HepG2 (cell line): Measurements from ENCODE around the gene SMYD4. TPM values are rescaled to one million over a fixed set of nuclear protein-coding genes. Genes with fewer than 3 reads are reported as not detected.
A peak's percentile ranks its signal among the peaks of the same experiment; 100 is the strongest.

Experiments
- ATAC-seq: fragments of 200-7000 bp; cut with Tn5 transposase; 3 replicates; pipeline ENCODE4 v1.9.1; 2020; ENCODE audit warnings: mild to moderate bottlenecking, moderate library complexity
- BruUV-seq: library from RNA; stranded (reverse); fragments of 400-500 nt; replicated peaks from 2 replicates; lab custom pipeline; 2021; lab: Mats Ljungman, UMichigan
- CTCF ChIA-PET: fragments of 300-600 bp; formaldehyde crosslinking; extraction: SDS; loops from one replicate; lab custom pipeline; 2021; ENCODE audit warnings: low total read pairs, inconsistent platforms, low intra/inter-chr PET ratio; lab: Yijun Ruan, JAX
- POLR2A ChIA-PET: fragments of 350-600 bp; sonication (Branson Sonifier 250); formaldehyde crosslinking; loops from one replicate; lab custom pipeline; 2020; ENCODE audit warnings: antibody characterized with exemption, inconsistent platforms; lab: Yijun Ruan, JAX
- DNase-seq: peaks from one replicate; pipeline ENCODE4 v3.0.0-alpha.2; 2015; ENCODE audit warnings: low spot score
- FAIRE-seq: peaks from 3 replicates; lab custom pipeline; 2011; peaks lifted over from hg19 to GRCh38; lab: Jason Lieb, UNC
- H2AFZ ChIP-seq: one replicate; pipeline ENCODE4 v1.6.1; 2011; ENCODE audit warnings: low read length, inconsistent platforms
- H3K27ac ChIP-seq: fragments of 300-600 bp; 3 replicates; pipeline ENCODE4 v1.8.0; 2011; ENCODE audit warnings: mixed run types, mild to moderate bottlenecking, mixed read lengths, low read length, inconsistent platforms; ENCODE audit not compliant: insufficient read depth; ENCODE audit errors: extremely low read length
- H3K27me3 ChIP-seq, 2 experiments: fragments of 200-600 bp in 1 of 2; 2 replicates in 1 of 2; 3 replicates in 1 of 2; pipeline versions ENCODE4 v1.6.0 to v1.8.0; 2011; ENCODE audit warnings: low read length in 2 of 2, mild to moderate bottlenecking in 2 of 2, moderate library complexity in 2 of 2, inconsistent platforms in 1 of 2; ENCODE audit not compliant: insufficient read depth in 2 of 2, control insufficient read depth in 1 of 2
- H3K36me3 ChIP-seq, 2 experiments: fragments of 200-600 bp in 1 of 2; replicated peaks in 1 of 2; 2 replicates in 1 of 2; 3 replicates in 1 of 2; pipeline versions ENCODE4 v1.5.1 to v1.8.0; 2011; ENCODE audit warnings: low read length in 2 of 2, inconsistent platforms in 1 of 2; ENCODE audit not compliant: insufficient read depth in 2 of 2, control insufficient read depth in 1 of 2
- H3K4me1 ChIP-seq: 2 replicates; pipeline ENCODE4 v1.5.1; 2012; ENCODE audit warnings: low read length, inconsistent platforms; ENCODE audit not compliant: insufficient read depth
- H3K4me2 ChIP-seq: 2 replicates; pipeline ENCODE4 v1.6.0; 2011; ENCODE audit warnings: low read depth, low read length, inconsistent platforms
- H3K4me3 ChIP-seq, 3 experiments: fragments of 200-600 bp in 1 of 3; sonication (generic), shearing (Covaris generic) in 1 of 3; replicated peaks in 1 of 3; 2 replicates each; pipeline ENCODE4 v1.5.1; 2011 to 2016; ENCODE audit warnings: low read length in 3 of 3, inconsistent platforms in 2 of 3, low read depth in 2 of 3, mild to moderate bottlenecking in 2 of 3, control low read depth in 1 of 3, mixed read lengths in 1 of 3; ENCODE audit not compliant: insufficient read depth in 1 of 3
- H3K79me2 ChIP-seq: one replicate; pipeline ENCODE4 v1.6.1; 2011; ENCODE audit warnings: low read length, inconsistent platforms; ENCODE audit not compliant: insufficient read depth
- H3K9ac ChIP-seq: 2 replicates; pipeline ENCODE4 v1.6.0; 2011; ENCODE audit warnings: mild to moderate bottlenecking, low read depth, low read length, inconsistent platforms; ENCODE audit not compliant: insufficient read depth
- H3K9me3 ChIP-seq: 2 replicates; pipeline ENCODE4 v1.5.1; 2012; ENCODE audit warnings: mild to moderate bottlenecking, low read length
- H4K20me1 ChIP-seq: 2 replicates; pipeline ENCODE4 v1.6.0; 2011; ENCODE audit warnings: inconsistent platforms, mild to moderate bottlenecking, low read length, moderate library complexity; ENCODE audit not compliant: insufficient read depth
- AGO2 ChIP-seq: fragments of 200-400 bp; formaldehyde crosslinking; optimal IDR thresholded peaks from 2 replicates; pipeline ENCODE3; 2017; ENCODE audit warnings: mild to moderate bottlenecking, low read depth, low read length, moderate library complexity
- FIP1L1 ChIP-seq: fragments of 200-400 bp; formaldehyde crosslinking; IDR thresholded peaks from 2 replicates; pipeline ENCODE4 v1.6.1; 2018; ENCODE audit warnings: low read depth, mild to moderate bottlenecking, low read length, moderate library complexity, borderline replicate concordance; ENCODE audit not compliant: insufficient read depth
- HMGA1 ChIP-seq: sonication (generic); formaldehyde crosslinking; conservative IDR thresholded peaks from 2 replicates; pipeline ENCODE4 v1.4.0; 2020; ENCODE audit warnings: missing genetic modification reagents
- MAX ChIP-seq: IDR thresholded peaks from 2 replicates; pipeline ENCODE4 v1.6.1; 2012; ENCODE audit warnings: inconsistent platforms
- MYNN ChIP-seq: sonication (generic); formaldehyde crosslinking; IDR thresholded peaks from 2 replicates; pipeline ENCODE4 v1.4.0; 2020; ENCODE audit warnings: mild to moderate bottlenecking, low read depth, missing genetic modification reagents
- POLR2AphosphoS5 ChIP-seq: IDR thresholded peaks from 2 replicates; pipeline ENCODE4 v1.6.1; 2012; ENCODE audit warnings: low read depth, low read length
- RARG ChIP-seq: sonication (generic); formaldehyde crosslinking; IDR thresholded peaks from 2 replicates; pipeline ENCODE4 v1.4.0; 2020; ENCODE audit warnings: low read depth, mild to moderate bottlenecking, missing genetic modification reagents
- ZBTB20 ChIP-seq: sonication (generic); formaldehyde crosslinking; IDR thresholded peaks from 2 replicates; pipeline ENCODE4 v1.8.1; 2023; ENCODE audit warnings: missing genetic modification reagents, low read depth, mild to moderate bottlenecking, borderline replicate concordance
- WGBS: methylation state at CpG from one replicate; pipeline ENCODE4 v1.1.6; 2017; ENCODE audit warnings: low lambda C conversion rate; 5-methylcytosine and 5-hydroxymethylcytosine counted together
- in situ Hi-C: cut with HindIII; loops from 2 replicates; pipeline ENCODE4 v1.10.0; 2017; ENCODE audit warnings: low pct_unique_long_range_greater_than_20kb; ENCODE audit not compliant: extremely low pct_ligation_motif_present
- intact Hi-C: fragments of 100-400 bp; cut with micrococcal nuclease; formaldehyde crosslinking; loops from one replicate; pipeline ENCODE4 v1.10.0; 2022; ENCODE audit not compliant: unreplicated experiment
- polyA plus RNA-seq, 8 experiments: library from polyadenylated mRNA; depleted of rRNA in 3 of 8; stranded (reverse) in 7 of 8; unstranded in 1 of 8; fragments of >200 nt; fragmentation: Illumina TruSeq in 4 of 8; extraction: Trizol in 4 of 8; gene quantifications; 2 replicates each; pipeline versions ENCODE4 v1.2.1 to v1.2.3, GENCODE V29; 2011 to 2016; ENCODE audit warnings: low read depth in 4 of 8, missing spikeins in 1 of 8, mixed read lengths in 1 of 8; ENCODE audit not compliant: insufficient read depth in 1 of 8
- total RNA-seq, 5 experiments: library from RNA; depleted of rRNA; stranded (reverse); fragments of >200 nt; fragmentation: Illumina TruSeq; extraction: Trizol; gene quantifications; 2 replicates each; pipeline ENCODE4 v1.2.3, GENCODE V29; 2016; ENCODE audit warnings: low read depth in 1 of 5
- TF ChIP-seq, protein P1 (sequence below): sonication (generic); formaldehyde crosslinking; IDR thresholded peaks from 2 replicates; pipeline ENCODE4 v1.4.0; 2020; ENCODE audit warnings: missing genetic modification reagents
- TF ChIP-seq, protein P2 (sequence below): IDR thresholded peaks from 2 replicates; pipeline ENCODE4 v1.6.1; 2018; ENCODE audit warnings: missing genetic modification reagents, mild to moderate bottlenecking, missing compliant biosample characterization
- TF ChIP-seq, protein P3 (sequence below): sonication (generic); formaldehyde crosslinking; IDR thresholded peaks from 2 replicates; pipeline ENCODE4 v1.4.0; 2020; ENCODE audit warnings: missing genetic modification reagents
- TF ChIP-seq, protein P4 (sequence below): sonication (generic); formaldehyde crosslinking; IDR thresholded peaks from 2 replicates; pipeline ENCODE4 v1.5.1; 2020; ENCODE audit warnings: missing genetic modification reagents, mild to moderate bottlenecking, borderline replicate concordance

Gene SMYD4
- total and polyA plus RNA-seq, 2 of the 13 experiments (the other 11 are each of a cell fraction or from before 2014, with no cell fraction given) = 7.4 to 11.3 TPM

DNA sequence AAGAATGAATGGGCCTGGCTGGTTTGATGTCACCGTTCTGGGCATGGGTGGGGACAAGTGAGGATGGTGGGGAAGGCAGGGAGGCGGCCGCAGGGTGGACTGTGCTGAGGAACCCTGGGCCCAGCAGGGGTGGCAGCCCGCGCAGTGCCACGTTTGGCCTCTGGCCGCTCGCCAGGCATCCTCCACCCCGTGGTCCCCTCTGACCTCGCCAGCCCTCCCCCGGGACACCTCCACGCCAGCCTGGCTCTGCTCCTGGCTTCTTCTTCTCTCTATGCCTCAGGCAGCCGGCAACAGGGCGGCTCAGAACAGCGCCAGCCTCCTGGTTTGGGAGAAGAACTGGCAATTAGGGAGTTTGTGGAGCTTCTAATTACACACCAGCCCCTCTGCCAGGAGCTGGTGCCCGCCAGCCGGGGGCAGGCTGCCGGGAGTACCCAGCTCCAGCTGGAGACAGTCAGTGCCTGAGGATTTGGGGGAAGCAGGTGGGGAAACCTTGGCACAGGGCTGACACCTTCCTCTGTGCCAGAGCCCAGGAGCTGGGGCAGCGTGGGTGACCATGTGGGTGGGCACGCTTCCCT, 74.4 kb downstream of the SMYD4 start:
- CTCF ChIA-PET = no interaction called here
- intact Hi-C loops = no loop called here
- TF ChIP-seq POLR2AphosphoS5 (peak; percentile 17), MAX (peak; percentile 11; the same call in 1 of the 2 replicates), ZBTB20 (0 out of 2 replicates have a peak, but pooled peaks have one; percentile 21), FIP1L1 (no peak), HMGA1 (CRISPR knock-in tag) (no peak), RARG (CRISPR knock-in tag) (no peak), MYNN (CRISPR knock-in tag) (no peak), AGO2 (peak; percentile 99)
- TF ChIP-seq, protein P1, sequence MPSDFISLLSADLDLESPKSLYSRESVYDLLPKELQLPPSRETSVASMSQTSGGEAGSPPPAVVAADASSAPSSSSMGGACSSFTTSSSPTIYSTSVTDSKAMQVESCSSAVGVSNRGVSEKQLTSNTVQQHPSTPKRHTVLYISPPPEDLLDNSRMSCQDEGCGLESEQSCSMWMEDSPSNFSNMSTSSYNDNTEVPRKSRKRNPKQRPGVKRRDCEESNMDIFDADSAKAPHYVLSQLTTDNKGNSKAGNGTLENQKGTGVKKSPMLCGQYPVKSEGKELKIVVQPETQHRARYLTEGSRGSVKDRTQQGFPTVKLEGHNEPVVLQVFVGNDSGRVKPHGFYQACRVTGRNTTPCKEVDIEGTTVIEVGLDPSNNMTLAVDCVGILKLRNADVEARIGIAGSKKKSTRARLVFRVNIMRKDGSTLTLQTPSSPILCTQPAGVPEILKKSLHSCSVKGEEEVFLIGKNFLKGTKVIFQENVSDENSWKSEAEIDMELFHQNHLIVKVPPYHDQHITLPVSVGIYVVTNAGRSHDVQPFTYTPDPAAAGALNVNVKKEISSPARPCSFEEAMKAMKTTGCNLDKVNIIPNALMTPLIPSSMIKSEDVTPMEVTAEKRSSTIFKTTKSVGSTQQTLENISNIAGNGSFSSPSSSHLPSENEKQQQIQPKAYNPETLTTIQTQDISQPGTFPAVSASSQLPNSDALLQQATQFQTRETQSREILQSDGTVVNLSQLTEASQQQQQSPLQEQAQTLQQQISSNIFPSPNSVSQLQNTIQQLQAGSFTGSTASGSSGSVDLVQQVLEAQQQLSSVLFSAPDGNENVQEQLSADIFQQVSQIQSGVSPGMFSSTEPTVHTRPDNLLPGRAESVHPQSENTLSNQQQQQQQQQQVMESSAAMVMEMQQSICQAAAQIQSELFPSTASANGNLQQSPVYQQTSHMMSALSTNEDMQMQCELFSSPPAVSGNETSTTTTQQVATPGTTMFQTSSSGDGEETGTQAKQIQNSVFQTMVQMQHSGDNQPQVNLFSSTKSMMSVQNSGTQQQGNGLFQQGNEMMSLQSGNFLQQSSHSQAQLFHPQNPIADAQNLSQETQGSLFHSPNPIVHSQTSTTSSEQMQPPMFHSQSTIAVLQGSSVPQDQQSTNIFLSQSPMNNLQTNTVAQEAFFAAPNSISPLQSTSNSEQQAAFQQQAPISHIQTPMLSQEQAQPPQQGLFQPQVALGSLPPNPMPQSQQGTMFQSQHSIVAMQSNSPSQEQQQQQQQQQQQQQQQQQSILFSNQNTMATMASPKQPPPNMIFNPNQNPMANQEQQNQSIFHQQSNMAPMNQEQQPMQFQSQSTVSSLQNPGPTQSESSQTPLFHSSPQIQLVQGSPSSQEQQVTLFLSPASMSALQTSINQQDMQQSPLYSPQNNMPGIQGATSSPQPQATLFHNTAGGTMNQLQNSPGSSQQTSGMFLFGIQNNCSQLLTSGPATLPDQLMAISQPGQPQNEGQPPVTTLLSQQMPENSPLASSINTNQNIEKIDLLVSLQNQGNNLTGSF (CRISPR knock-in tag) = no peak
- TF ChIP-seq, protein P2, sequence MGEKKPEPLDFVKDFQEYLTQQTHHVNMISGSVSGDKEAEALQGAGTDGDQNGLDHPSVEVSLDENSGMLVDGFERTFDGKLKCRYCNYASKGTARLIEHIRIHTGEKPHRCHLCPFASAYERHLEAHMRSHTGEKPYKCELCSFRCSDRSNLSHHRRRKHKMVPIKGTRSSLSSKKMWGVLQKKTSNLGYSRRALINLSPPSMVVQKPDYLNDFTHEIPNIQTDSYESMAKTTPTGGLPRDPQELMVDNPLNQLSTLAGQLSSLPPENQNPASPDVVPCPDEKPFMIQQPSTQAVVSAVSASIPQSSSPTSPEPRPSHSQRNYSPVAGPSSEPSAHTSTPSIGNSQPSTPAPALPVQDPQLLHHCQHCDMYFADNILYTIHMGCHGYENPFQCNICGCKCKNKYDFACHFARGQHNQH (CRISPR knock-in tag) = no peak
- TF ChIP-seq, protein P3, sequence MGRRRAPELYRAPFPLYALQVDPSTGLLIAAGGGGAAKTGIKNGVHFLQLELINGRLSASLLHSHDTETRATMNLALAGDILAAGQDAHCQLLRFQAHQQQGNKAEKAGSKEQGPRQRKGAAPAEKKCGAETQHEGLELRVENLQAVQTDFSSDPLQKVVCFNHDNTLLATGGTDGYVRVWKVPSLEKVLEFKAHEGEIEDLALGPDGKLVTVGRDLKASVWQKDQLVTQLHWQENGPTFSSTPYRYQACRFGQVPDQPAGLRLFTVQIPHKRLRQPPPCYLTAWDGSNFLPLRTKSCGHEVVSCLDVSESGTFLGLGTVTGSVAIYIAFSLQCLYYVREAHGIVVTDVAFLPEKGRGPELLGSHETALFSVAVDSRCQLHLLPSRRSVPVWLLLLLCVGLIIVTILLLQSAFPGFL (CRISPR knock-in tag) = no peak
- TF ChIP-seq, protein P4, sequence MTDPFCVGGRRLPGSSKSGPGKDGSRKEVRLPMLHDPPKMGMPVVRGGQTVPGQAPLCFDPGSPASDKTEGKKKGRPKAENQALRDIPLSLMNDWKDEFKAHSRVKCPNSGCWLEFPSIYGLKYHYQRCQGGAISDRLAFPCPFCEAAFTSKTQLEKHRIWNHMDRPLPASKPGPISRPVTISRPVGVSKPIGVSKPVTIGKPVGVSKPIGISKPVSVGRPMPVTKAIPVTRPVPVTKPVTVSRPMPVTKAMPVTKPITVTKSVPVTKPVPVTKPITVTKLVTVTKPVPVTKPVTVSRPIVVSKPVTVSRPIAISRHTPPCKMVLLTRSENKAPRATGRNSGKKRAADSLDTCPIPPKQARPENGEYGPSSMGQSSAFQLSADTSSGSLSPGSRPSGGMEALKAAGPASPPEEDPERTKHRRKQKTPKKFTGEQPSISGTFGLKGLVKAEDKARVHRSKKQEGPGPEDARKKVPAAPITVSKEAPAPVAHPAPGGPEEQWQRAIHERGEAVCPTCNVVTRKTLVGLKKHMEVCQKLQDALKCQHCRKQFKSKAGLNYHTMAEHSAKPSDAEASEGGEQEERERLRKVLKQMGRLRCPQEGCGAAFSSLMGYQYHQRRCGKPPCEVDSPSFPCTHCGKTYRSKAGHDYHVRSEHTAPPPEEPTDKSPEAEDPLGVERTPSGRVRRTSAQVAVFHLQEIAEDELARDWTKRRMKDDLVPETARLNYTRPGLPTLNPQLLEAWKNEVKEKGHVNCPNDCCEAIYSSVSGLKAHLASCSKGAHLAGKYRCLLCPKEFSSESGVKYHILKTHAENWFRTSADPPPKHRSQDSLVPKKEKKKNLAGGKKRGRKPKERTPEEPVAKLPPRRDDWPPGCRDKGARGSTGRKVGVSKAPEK (CRISPR knock-in tag) = peak; percentile 63; the same call in 1 of the 2 replicates

More for the DNA sequence above, 74.4 kb downstream of the SMYD4 start:
- Histone ChIP-seq H3K36me3 (peaks cover 2 to 12% of the 10 kb centered on the region in 2 experiments; a peak in 3 of 5 replicates), H2AFZ (no peak overlapping the region), H3K4me2 (peak overlapping the region; percentile 43; the same call in 1 of the 2 replicates), H3K79me2 (no peaks in the 10 kb centered on the region), H3K4me1 (peaks cover 43% of the 10 kb centered on the region), H3K9me3 (no peaks in the 10 kb centered on the region), H3K4me3 (no peak overlapping the region), H4K20me1 (peaks cover 12% of the 10 kb centered on the region; the same call in 1 of the 2 replicates), H3K27me3 (no peaks in the 10 kb centered on the region), H3K27ac (peak overlapping the region; percentile 35), H3K9ac (no peak overlapping the region)
- FAIRE-seq (no peak), ATAC-seq (peak; percentile 40), DNase-seq (no peak)
- in situ Hi-C loops = no loop called here
- 61% methylated on average over 14 of the region's 20 CpGs for WGBS
- POLR2A ChIA-PET = interaction anchor here (1.0 to 16.4 kb wide), 7 partner anchors 8 to 34 kb away, joined by 3 to 299 read pairs (median 92); partner anchors contain the start of genes SERPINF1, SERPINF2 and WDR81
- BruUV-seq = no TSS peak
